ENCODE data around the gene NOTO. TPM values are rescaled to one million over a fixed set of nuclear protein-coding genes. Genes with fewer than 3 reads are reported as not detected.

NOTO gene
- total and polyA plus RNA-seq, 2 donors from 2014 or later, result not detected

- H3K4me3 ChIP-seq (ENCODE audit: low read length in 3 of 3), result no peak overlapping the region
- TF ChIP-seq CTCF (IDR thresholded peaks at IDR 0.05; ENCODE audit: borderline replicate concordance, extremely low read depth, insufficient read depth), result no peak
- FAIRE-seq (no peak), DNase-seq (no peak)
- intact Hi-C loops (cut with DNase I), result no loop called here
- no peak overlapping the region for H3K27ac ChIP-seq (ENCODE audit: low read depth in 2 of 2, low read length in 2 of 2)
- peaks cover 0 to 14% (median 10%) of the 10 kb centered on the region in 3 donors for H3K36me3 ChIP-seq (ENCODE audit: control insufficient read depth in 2 of 3, insufficient read depth in 3 of 3, low read length in 3 of 3)
- H3K4me1 ChIP-seq (ENCODE audit: control insufficient read depth in 2 of 3, insufficient read depth in 2 of 3, low read depth in 1 of 3, low read length in 3 of 3), result no peaks in the 10 kb centered on the region
- no peaks in the 10 kb centered on the region for H3K9me3 ChIP-seq (ENCODE audit: control insufficient read depth in 2 of 3, insufficient read depth in 1 of 3, low read length in 3 of 3)
- H3K27me3 ChIP-seq (ENCODE audit: control insufficient read depth, insufficient read depth, low read length), result no peaks in the 10 kb centered on the region
- no peak overlapping the region for H3K9ac ChIP-seq (ENCODE audit: low read length in 3 of 3)
Observed at GRCh38 chr2:73257021-73257420, 54.6 kb downstream of the NOTO start.

GRCh38 chr2:73257425-73258125, 55.2 kb downstream of the NOTO start:
- Histone ChIP-seq H3K4me3 (ENCODE audit: low read length in 3 of 3) (no peak overlapping the region), H3K9ac (ENCODE audit: low read length in 3 of 3) (no peak overlapping the region), H3K27me3 (ENCODE audit: control insufficient read depth, insufficient read depth, low read length) (no peaks in the 10 kb centered on the region), H3K9me3 (ENCODE audit: control insufficient read depth in 2 of 3, insufficient read depth in 1 of 3, low read length in 3 of 3) (no peaks in the 10 kb centered on the region), H3K36me3 (ENCODE audit: control insufficient read depth in 2 of 3, insufficient read depth in 3 of 3, low read length in 3 of 3) (peaks cover 0 to 11% (median 8%) of the 10 kb centered on the region in 3 donors), H3K27ac (ENCODE audit: low read depth in 2 of 2, low read length in 2 of 2) (no peak overlapping the region), H3K4me1 (ENCODE audit: control insufficient read depth in 2 of 3, insufficient read depth in 2 of 3, low read depth in 1 of 3, low read length in 3 of 3) (no peaks in the 10 kb centered on the region)
- TF ChIP-seq CTCF (IDR thresholded peaks at IDR 0.05; ENCODE audit: borderline replicate concordance, extremely low read depth, insufficient read depth), result no peak
- no peak for DNase-seq
- intact Hi-C loops (cut with DNase I), result no loop called here
- FAIRE-seq, result no peak

- H3K27me3 ChIP-seq (ENCODE audit: control insufficient read depth, insufficient read depth, low read length), result no peaks in the 10 kb centered on the region
- no peak for FAIRE-seq
- no peak for DNase-seq
- no peak overlapping the region for H3K4me3 ChIP-seq (ENCODE audit: low read length in 3 of 3)
- intact Hi-C loops (cut with DNase I), result no loop called here
- peaks cover 0 to 5% (median under 1%) of the 10 kb centered on the region in 3 donors for H3K36me3 ChIP-seq (ENCODE audit: control insufficient read depth in 2 of 3, insufficient read depth in 3 of 3, low read length in 3 of 3)
- H3K4me1 ChIP-seq (ENCODE audit: control insufficient read depth in 2 of 3, insufficient read depth in 2 of 3, low read depth in 1 of 3, low read length in 3 of 3), result no peaks in the 10 kb centered on the region
- H3K27ac ChIP-seq (ENCODE audit: low read depth in 2 of 2, low read length in 2 of 2), result no peak overlapping the region
- no peak overlapping the region for H3K9ac ChIP-seq (ENCODE audit: low read length in 3 of 3)
- H3K9me3 ChIP-seq (ENCODE audit: control insufficient read depth in 2 of 3, insufficient read depth in 1 of 3, low read length in 3 of 3), result no peaks in the 10 kb centered on the region
- TF ChIP-seq CTCF (IDR thresholded peaks at IDR 0.05; ENCODE audit: borderline replicate concordance, extremely low read depth, insufficient read depth), result no peak
Observed at GRCh38 chr2:73258186-73258912, 56.0 kb downstream of the NOTO start.

All from kidney (tissue), 14 donors.